ENCODE results near the gene KAT6B. TPM values are rescaled to one million over a fixed set of nuclear protein-coding genes. Genes with fewer than 3 reads are reported as not detected.

Gene KAT6B
- polyA plus RNA-seq, 1 donor from 2014 or later, result 11.5 TPM

- Histone ChIP-seq H3F3A (ENCODE audit: insufficient read depth, low read length, poor library complexity, severe bottlenecking) (no peaks in the 10 kb centered on the region), H4K20me1 (ENCODE audit: insufficient read depth) (no peaks in the 10 kb centered on the region), H2AFZ (ENCODE audit: low read depth, low read length) (no peak overlapping the region), H3K4me2 (ENCODE audit: low read length) (no peak overlapping the region), H3K4me3 (ENCODE audit: low read length) (no peak overlapping the region), H3K27ac (ENCODE audit: low read length) (no peak overlapping the region), H3K79me2 (replicated peaks; ENCODE audit: insufficient read depth, low read length) (no peaks in the 10 kb centered on the region), H3K36me3 (ENCODE audit: insufficient read depth, low read length) (no peaks in the 10 kb centered on the region), H3K9ac (ENCODE audit: low read length) (no peak overlapping the region), H3K9me2 (ENCODE audit: insufficient read depth, low read length) (no peaks in the 10 kb centered on the region), H3K9me3 (ENCODE audit: low read length) (no peaks in the 10 kb centered on the region), H3K27me3 (ENCODE audit: insufficient read depth, low read depth, low read length) (no peaks in the 10 kb centered on the region)
- no peak for TF ChIP-seq SMC3 (conservative IDR thresholded peaks at IDR 0.05; ENCODE audit: poor library complexity)
- no peak for TF ChIP-seq EP300 (conservative IDR thresholded peaks at IDR 0.05; ENCODE audit: poor library complexity, severe bottlenecking)
- no peak for TF ChIP-seq MXI1 (conservative IDR thresholded peaks at IDR 0.05; ENCODE audit: poor library complexity, severe bottlenecking)
- TF ChIP-seq, protein P1, sequence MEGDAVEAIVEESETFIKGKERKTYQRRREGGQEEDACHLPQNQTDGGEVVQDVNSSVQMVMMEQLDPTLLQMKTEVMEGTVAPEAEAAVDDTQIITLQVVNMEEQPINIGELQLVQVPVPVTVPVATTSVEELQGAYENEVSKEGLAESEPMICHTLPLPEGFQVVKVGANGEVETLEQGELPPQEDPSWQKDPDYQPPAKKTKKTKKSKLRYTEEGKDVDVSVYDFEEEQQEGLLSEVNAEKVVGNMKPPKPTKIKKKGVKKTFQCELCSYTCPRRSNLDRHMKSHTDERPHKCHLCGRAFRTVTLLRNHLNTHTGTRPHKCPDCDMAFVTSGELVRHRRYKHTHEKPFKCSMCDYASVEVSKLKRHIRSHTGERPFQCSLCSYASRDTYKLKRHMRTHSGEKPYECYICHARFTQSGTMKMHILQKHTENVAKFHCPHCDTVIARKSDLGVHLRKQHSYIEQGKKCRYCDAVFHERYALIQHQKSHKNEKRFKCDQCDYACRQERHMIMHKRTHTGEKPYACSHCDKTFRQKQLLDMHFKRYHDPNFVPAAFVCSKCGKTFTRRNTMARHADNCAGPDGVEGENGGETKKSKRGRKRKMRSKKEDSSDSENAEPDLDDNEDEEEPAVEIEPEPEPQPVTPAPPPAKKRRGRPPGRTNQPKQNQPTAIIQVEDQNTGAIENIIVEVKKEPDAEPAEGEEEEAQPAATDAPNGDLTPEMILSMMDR (IDR thresholded peaks at IDR 0.05; ENCODE audit: poor library complexity, severe bottlenecking), result no peak
- TF ChIP-seq RAD21 (conservative IDR thresholded peaks at IDR 0.05), result no peak
These were observed 247.0 kb downstream of the KAT6B start for GRCh38 chr10:75073442-75073841.

- Histone ChIP-seq H3K9me3 (ENCODE audit: low read length) (no peaks in the 10 kb centered on the region), H3K4me3 (ENCODE audit: low read length) (no peak overlapping the region), H3K79me2 (replicated peaks; ENCODE audit: insufficient read depth, low read length) (no peaks in the 10 kb centered on the region), H4K20me1 (ENCODE audit: insufficient read depth) (no peaks in the 10 kb centered on the region), H2AFZ (ENCODE audit: low read depth, low read length) (no peak overlapping the region), H3K27ac (ENCODE audit: low read length) (no peak overlapping the region), H3K9me2 (ENCODE audit: insufficient read depth, low read length) (no peaks in the 10 kb centered on the region), H3K9ac (ENCODE audit: low read length) (no peak overlapping the region), H3K4me2 (ENCODE audit: low read length) (no peak overlapping the region), H3F3A (ENCODE audit: insufficient read depth, low read length, poor library complexity, severe bottlenecking) (no peaks in the 10 kb centered on the region), H3K27me3 (ENCODE audit: insufficient read depth, low read depth, low read length) (no peaks in the 10 kb centered on the region), H3K36me3 (ENCODE audit: insufficient read depth, low read length) (no peaks in the 10 kb centered on the region)
- TF ChIP-seq MXI1 (conservative IDR thresholded peaks at IDR 0.05; ENCODE audit: poor library complexity, severe bottlenecking), result no peak
- TF ChIP-seq, protein P2, sequence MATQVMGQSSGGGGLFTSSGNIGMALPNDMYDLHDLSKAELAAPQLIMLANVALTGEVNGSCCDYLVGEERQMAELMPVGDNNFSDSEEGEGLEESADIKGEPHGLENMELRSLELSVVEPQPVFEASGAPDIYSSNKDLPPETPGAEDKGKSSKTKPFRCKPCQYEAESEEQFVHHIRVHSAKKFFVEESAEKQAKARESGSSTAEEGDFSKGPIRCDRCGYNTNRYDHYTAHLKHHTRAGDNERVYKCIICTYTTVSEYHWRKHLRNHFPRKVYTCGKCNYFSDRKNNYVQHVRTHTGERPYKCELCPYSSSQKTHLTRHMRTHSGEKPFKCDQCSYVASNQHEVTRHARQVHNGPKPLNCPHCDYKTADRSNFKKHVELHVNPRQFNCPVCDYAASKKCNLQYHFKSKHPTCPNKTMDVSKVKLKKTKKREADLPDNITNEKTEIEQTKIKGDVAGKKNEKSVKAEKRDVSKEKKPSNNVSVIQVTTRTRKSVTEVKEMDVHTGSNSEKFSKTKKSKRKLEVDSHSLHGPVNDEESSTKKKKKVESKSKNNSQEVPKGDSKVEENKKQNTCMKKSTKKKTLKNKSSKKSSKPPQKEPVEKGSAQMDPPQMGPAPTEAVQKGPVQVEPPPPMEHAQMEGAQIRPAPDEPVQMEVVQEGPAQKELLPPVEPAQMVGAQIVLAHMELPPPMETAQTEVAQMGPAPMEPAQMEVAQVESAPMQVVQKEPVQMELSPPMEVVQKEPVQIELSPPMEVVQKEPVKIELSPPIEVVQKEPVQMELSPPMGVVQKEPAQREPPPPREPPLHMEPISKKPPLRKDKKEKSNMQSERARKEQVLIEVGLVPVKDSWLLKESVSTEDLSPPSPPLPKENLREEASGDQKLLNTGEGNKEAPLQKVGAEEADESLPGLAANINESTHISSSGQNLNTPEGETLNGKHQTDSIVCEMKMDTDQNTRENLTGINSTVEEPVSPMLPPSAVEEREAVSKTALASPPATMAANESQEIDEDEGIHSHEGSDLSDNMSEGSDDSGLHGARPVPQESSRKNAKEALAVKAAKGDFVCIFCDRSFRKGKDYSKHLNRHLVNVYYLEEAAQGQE (IDR thresholded peaks at IDR 0.05; ENCODE audit: borderline replicate concordance), result no peak
- TF ChIP-seq EZH2 (IDR thresholded peaks at IDR 0.05; ENCODE audit: borderline replicate concordance, insufficient read depth, low read length, poor library complexity, severe bottlenecking), result no peak
- no peak for TF ChIP-seq POLR2AphosphoS5 (IDR thresholded peaks at IDR 0.05)
- TF ChIP-seq, protein P1 (IDR thresholded peaks at IDR 0.05; ENCODE audit: poor library complexity, severe bottlenecking), result no peak
- TF ChIP-seq RAD21 (conservative IDR thresholded peaks at IDR 0.05), result no peak
- TF ChIP-seq TAF1 (IDR thresholded peaks at IDR 0.05; ENCODE audit: low read depth), result no peak
- no peak for TF ChIP-seq EP300 (conservative IDR thresholded peaks at IDR 0.05; ENCODE audit: poor library complexity, severe bottlenecking)
These were observed 248.5 kb downstream of the KAT6B start for GRCh38 chr10:75074711-75075445.
